Stimulated activated CD8-positive, alpha-beta memory T cell treated with anti-CD3 and anti-CD28 coated beads, Interleukin-7, amount 100 ng/mL, for 4 hours (primary cell): Measurements from ENCODE around the gene TRIM47.
"Not testable (repeated sequence)": the region's sequence is repeated elsewhere in the genome, so short reads cannot be mapped to it uniquely, and the experiment has no call there.

Experiments used
- DNase-seq, 2 donors: peaks; one replicate each; pipeline ENCODE4 v3.0.0-alpha.2; 2020; ENCODE audit warnings: low read depth in 2 of 2

The TRIM47 gene

GRCh38 chr17:75870228-75870627 is 8.2 kb downstream of the TRIM47 start:
- not testable (repeated sequence) for DNase-seq

- no peak for DNase-seq
Observed at GRCh38 chr17:75869282-75870141, 8.9 kb downstream of the TRIM47 start.

GRCh38 chr17:75868730-75869281 is 9.6 kb downstream of the TRIM47 start:
- DNase-seq = not testable (repeated sequence)

- DNase-seq = not testable (repeated sequence)
Observed at GRCh38 chr17:75865404-75866188, 12.8 kb downstream of the TRIM47 start.

- DNase-seq = not testable (repeated sequence)
Observed at GRCh38 chr17:75864887-75865286, 13.5 kb downstream of the TRIM47 start.

- no peak for DNase-seq
Observed at GRCh38 chr17:75864448-75864871, 13.9 kb downstream of the TRIM47 start.

- DNase-seq = no peak
Observed at GRCh38 chr17:75861927-75862317, 16.5 kb downstream of the TRIM47 start.

GRCh38 chr17:75859358-75859757 is 19.0 kb downstream of the TRIM47 start:
- DNase-seq = not testable (repeated sequence)

GRCh38 chr17:75856062-75856756 is 22.2 kb downstream of the TRIM47 start:
- no peak for DNase-seq

- DNase-seq = peak; percentile 97 to 99
Observed at GRCh38 chr17:75855310-75856061, 22.9 kb downstream of the TRIM47 start, which contains the start of gene WBP2. Gene WBP2, minus strand, starts transcription at chr17:75855335. Its CDS starts 38 bp downstream, at chr17:75855297.

- DNase-seq = peak; percentile 42 to 59
Observed at GRCh38 chr17:75854881-75855309, 23.5 kb downstream of the TRIM47 start.

GRCh38 chr17:75854101-75854748 is 24.2 kb downstream of the TRIM47 start:
- DNase-seq = no peak

GRCh38 chr17:75853433-75853832 is 24.9 kb downstream of the TRIM47 start:
- no peak for DNase-seq

- not testable (repeated sequence) for DNase-seq
Observed at GRCh38 chr17:75851693-75851991, 26.7 kb downstream of the TRIM47 start.

GRCh38 chr17:75850928-75851692 is 27.3 kb downstream of the TRIM47 start:
- DNase-seq = no peak

GRCh38 chr17:75849724-75850123 is 28.7 kb downstream of the TRIM47 start:
- no peak for DNase-seq

GRCh38 chr17:75849279-75849646 is 29.1 kb downstream of the TRIM47 start:
- no peak for DNase-seq

GRCh38 chr17:75848523-75849278 is 29.7 kb downstream of the TRIM47 start:
- peak; percentile 57 to 62 for DNase-seq
